Measurements from ENCODE around the gene DENND6B. TPM values are rescaled to one million over a fixed set of nuclear protein-coding genes. Genes with fewer than 3 reads are reported as not detected.

DENND6B gene
- total and polyA plus RNA-seq, 2 experiments from 2014 or later: 0.71 to 1.3 TPM

DNA sequence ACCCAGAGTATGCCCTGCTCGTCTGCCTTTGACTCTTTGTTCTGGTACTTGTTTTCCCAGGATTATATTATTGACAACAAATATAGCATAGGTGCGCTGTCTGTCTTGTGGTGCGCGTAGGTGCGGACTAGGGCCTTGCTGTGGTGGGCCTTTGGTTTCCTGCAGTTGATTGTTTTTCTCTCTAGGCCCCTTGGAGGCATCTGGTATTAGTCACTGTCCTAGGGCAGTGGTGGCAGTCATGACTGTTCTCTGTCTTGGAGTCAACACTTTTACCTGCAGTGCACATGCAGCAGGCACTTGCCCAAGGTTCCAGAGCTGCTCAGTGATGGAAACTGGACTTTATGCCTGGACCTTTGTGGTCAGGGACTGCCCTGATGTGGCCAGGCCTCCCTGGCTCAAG lies 34.9 kb upstream of the DENND6B start:
- H3K4me1 ChIP-seq (ENCODE audit: insufficient read depth): no peaks in the 10 kb centered on the region
- H3F3A ChIP-seq (replicated peaks; ENCODE audit: low read depth): no peaks in the 10 kb centered on the region
- H3K36me3 Mint-ChIP-seq (ENCODE audit: low read depth): peaks cover 8% of the 10 kb centered on the region; the same call in 2 of the 3 replicates
- H3K9me3 Mint-ChIP-seq: no peaks in the 10 kb centered on the region
- no peak for DNase-seq (ENCODE audit: low spot score)
- TF ChIP-seq ZNF331 (CRISPR knock-in tag; IDR thresholded peaks at IDR 0.05; ENCODE audit: low read depth) (no peak), CTCF (conservative IDR thresholded peaks at IDR 0.05; ENCODE audit: low read depth in 2 of 2) (no peak), ZNF114 (CRISPR knock-in tag; IDR thresholded peaks at IDR 0.05) (no peak), REST (IDR thresholded peaks at IDR 0.05; ENCODE audit: unreplicated experiment) (no peak), JUNB (IDR thresholded peaks at IDR 0.05; ENCODE audit: unreplicated experiment) (no peak), EZH2 (IDR thresholded peaks at IDR 0.05; ENCODE audit: low read depth, unreplicated experiment) (no peak), STAT1 (IDR thresholded peaks at IDR 0.05; ENCODE audit: unreplicated experiment) (no peak), CREB1 (CRISPR knock-in tag; IDR thresholded peaks at IDR 0.05; ENCODE audit: low read depth) (no peak), NANOG (IDR thresholded peaks at IDR 0.05; ENCODE audit: borderline replicate concordance) (no peak), ZNF462 (CRISPR knock-in tag; IDR thresholded peaks at IDR 0.05) (no peak), POLR2AphosphoS5 (IDR thresholded peaks at IDR 0.05; ENCODE audit: low read depth) (no peak), EZH2phosphoT487 (IDR thresholded peaks at IDR 0.05; ENCODE audit: unreplicated experiment) (no peak)
- TF ChIP-seq, protein P1, sequence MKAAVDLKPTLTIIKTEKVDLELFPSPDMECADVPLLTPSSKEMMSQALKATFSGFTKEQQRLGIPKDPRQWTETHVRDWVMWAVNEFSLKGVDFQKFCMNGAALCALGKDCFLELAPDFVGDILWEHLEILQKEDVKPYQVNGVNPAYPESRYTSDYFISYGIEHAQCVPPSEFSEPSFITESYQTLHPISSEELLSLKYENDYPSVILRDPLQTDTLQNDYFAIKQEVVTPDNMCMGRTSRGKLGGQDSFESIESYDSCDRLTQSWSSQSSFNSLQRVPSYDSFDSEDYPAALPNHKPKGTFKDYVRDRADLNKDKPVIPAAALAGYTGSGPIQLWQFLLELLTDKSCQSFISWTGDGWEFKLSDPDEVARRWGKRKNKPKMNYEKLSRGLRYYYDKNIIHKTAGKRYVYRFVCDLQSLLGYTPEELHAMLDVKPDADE (IDR thresholded peaks at IDR 0.05): no peak
- no peak for ATAC-seq
- H3K4me3 Mint-ChIP-seq: no peak overlapping the region
- H3K4me1 Mint-ChIP-seq: no peaks in the 10 kb centered on the region; the same call in 1 of the 3 replicates
- no peaks in the 10 kb centered on the region for H3K27me3 ChIP-seq (ENCODE audit: insufficient read depth)
- no peaks in the 10 kb centered on the region for H3K36me3 ChIP-seq (ENCODE audit: insufficient read depth)
- peaks cover 30% of the 10 kb centered on the region for H4K20me1 ChIP-seq (replicated peaks; ENCODE audit: insufficient read depth)
- peaks cover 95% of the 10 kb centered on the region for H3K79me2 ChIP-seq (replicated peaks; ENCODE audit: insufficient read depth)
- no peaks in the 10 kb centered on the region for H3K9me2 ChIP-seq (ENCODE audit: insufficient read depth)
- no peak overlapping the region for H3K27ac ChIP-seq (ENCODE audit: low read depth)
- no peak overlapping the region for H3K4me3 ChIP-seq
- no peak overlapping the region for H3K27ac Mint-ChIP-seq
- peaks cover 3% of the 10 kb centered on the region for H3K27me3 Mint-ChIP-seq (ENCODE audit: insufficient read depth, low read depth, poor library complexity)
- no peak overlapping the region for H3K4me2 ChIP-seq
- H2AFZ ChIP-seq: no peak overlapping the region

Measured in GM23338 (cell line).